GM12874 (cell line): ENCODE measurements around the gene SPAG9.

ENCODE experiments used
- CTCF ChIP-seq: IDR thresholded peaks from 2 replicates; pipeline ENCODE4 v1.5.1; 2011; ENCODE audit warnings: low read depth, mild to moderate bottlenecking, control low read depth, low read length, moderate library complexity; ENCODE audit not compliant: insufficient read depth

The SPAG9 gene

DNA sequence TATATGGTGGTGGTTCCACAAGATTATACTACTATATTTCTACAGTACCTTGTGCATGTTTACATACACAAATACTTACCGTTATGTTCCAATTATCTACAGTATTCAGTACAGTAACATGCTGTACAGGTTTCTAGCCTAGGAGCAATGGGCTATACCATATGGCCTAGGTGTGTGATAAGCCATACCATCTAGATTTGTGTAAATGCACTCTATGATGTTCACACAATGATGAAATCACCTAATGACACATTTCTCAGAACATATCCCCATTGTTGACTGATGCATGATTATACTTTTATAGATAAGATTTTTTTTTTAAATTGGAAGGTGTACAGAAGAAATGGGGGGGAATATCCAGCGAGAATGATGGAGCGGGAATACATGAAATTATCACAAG is 131.5 kb downstream of the SPAG9 start:
- no peak for TF ChIP-seq CTCF

- no peak for TF ChIP-seq CTCF
Observed at GRCh38 chr17:50988427-50988826, 132.2 kb downstream of the SPAG9 start.

DNA sequence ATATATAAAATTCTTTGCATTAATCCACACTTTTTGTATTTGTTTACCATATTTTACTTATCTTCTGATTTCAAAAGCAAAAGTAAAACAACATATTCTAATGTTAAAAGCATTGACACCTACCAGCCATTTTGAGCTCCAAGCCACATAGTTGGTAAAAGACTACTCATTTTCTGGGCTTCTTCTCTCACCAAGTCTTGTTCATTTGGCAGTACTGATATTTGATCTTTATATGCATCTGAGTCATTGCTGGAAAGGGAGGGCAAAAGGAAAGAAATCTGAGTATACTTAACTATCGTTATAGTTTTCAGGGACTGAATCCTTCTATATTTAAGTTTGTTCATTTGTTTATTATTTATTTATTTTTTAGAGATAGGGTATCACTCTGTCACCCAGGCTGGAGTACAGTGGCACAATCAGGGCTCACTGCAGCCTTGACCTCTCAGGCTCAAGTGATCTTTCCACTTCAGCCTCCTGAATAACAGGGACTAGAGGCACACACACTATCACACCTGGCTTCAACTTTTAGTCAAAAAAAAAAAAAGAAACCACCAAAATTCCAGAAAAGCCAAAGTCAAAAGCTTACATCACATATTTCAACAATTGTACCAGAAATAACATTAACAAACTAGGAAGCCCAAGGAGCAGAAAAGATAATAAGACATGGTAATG is 133.5 kb downstream of the SPAG9 start:
- no peak for TF ChIP-seq CTCF

- no peak for TF ChIP-seq CTCF
Observed at GRCh38 chr17:50981279-50981678, 139.4 kb downstream of the SPAG9 start.

DNA sequence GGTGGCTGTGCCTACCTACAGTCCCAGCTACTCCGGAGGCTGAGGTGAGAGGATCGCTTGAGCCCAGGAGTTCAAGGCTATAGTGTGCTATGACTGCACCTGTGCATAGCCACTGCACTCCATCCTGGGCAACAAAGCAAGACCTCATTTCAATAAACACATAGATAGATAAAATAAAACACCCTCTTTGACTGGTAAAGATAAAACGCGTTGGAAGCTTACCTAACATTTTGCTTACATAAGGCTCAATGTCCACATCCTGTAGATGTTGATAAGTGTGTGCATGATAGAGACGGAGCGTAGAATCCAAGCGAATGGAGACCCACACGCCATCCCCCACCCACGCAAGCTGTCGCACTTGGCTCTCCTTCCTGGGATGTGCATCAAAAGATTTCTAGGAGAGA is 141.1 kb downstream of the SPAG9 start:
- TF ChIP-seq CTCF, result no peak

DNA sequence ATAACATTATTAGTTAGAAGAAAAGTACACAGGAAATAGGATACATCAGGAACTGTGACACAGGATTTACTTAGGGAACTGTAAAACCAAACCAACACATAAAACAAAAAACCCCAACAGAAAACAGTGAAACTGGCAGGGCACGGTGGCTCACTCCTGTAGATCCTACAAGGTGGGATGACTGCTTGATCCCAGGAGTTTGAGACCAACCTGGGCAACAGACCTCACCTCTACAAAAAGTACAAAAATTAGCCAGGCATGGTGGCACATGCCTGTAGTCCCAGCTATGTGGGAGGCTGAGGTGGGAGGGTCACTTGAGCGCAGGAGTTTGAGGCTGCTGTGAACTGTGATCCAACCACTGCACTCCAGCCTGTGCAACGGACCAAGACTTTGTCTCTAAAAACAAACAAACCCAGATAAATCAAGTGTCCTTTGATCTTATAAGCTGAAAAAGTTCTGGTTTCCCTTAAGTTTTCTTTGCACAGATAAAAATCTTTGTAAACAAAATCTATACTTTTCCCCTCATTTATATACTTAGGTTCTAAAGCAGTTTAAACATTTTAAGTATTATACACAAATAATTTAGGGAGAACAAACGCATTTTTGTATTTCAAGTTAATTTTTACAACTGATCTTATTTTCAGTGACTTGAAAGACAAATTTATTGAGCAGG is 143.0 kb downstream of the SPAG9 start:
- no peak for TF ChIP-seq CTCF

- no peak for TF ChIP-seq CTCF
Observed at GRCh38 chr17:50976951-50977472, 143.7 kb downstream of the SPAG9 start.
